NCI-H2196 treated with DMSO at 0.1 percent for 48 hours (cell line): ENCODE measurements around the gene MIPEP.
"Not testable (repeated sequence)": the region's sequence is repeated elsewhere in the genome, so short reads cannot be mapped to it uniquely, and the experiment has no call there.

Experiments
- DNase-seq: peaks from one replicate; lab custom pipeline; 2025; ENCODE audit not compliant: unreplicated experiment; lab: John Stamatoyannopoulos, UW

MIPEP gene

DNA sequence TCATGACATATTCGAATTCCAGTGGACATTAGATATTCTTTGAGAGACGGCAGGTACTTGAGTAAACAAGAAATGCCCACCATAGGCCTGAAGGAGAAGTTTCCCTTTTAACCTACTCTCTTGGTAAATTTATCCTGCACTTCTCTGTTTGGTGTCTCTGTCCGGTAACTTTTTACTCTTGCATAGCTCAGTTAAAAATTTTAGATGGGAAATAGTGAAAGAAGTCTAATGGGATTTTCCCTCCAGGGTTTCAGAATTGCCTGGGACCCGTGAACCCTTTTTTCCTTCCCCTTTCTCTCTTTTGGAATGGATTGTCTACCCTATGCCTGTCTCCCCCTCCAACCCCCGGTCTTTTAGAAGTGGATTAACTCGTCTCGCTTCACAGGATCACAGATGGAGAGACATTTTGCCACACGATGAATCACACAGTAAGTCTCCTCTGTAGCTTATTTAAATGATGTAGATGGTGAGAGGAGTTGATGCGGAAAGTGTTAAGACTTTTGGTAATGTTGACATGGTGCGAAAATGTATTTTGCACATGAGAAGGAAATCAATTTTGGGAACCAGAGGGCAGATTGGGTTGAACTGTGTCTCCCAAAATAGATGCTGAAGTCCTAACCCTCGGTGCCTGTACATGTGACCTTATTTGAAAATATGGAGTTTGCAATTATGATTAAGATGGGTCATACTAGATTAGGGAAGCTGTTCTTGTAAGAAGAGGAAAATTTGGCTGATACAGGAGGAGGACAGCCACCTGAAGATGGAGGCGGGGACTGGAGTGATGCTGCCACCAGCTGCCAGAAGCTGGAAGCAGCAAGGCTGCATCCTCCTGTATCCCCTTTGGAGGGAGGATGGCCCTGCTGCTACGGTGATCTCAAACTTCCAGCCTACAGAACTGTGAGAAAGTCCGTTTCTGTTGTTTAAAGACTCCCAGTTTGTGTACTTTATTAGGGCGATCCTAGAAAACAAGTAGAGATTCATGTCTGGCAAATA is 711 bp upstream of the MIPEP start:
- DNase-seq, result no peak

DNA sequence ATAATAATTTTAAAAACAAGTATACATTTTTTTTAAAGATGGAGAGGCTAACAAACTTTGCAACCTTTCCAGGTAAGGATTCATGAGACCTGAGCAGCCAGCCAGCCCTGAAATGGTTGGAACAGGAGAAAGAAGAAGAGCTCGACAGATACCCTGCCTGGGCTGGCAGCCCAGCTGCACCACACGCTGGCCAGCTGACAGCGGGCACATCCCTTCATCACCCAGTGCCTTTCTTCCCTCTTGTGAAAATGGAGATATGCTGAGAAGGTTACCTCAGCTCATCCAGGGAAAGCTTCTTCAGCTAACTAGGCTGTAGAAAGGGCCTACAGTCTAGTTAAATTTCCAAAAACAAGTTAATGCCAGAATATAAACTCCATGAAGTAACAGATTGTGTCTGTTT is 4.8 kb downstream of the MIPEP start:
- DNase-seq, result not testable (repeated sequence)

DNA sequence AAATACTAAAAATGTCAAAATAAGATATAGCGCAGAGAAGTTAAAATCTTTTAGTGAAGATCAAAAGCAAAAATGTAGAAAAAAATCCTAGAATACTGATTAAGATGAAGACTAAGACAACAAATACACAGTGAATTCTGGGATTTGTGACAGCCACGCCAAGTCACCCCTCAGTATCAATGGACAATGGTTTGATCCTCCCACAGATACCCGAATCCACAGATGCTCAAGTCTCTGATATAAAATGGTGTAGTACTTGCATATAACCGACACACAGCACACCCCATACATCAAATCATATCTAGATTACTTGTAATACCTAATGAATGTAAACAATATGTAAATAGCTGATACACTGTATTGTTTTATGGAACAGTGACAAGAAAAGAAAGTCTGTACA is 5.9 kb downstream of the MIPEP start:
- DNase-seq, result no peak

DNA sequence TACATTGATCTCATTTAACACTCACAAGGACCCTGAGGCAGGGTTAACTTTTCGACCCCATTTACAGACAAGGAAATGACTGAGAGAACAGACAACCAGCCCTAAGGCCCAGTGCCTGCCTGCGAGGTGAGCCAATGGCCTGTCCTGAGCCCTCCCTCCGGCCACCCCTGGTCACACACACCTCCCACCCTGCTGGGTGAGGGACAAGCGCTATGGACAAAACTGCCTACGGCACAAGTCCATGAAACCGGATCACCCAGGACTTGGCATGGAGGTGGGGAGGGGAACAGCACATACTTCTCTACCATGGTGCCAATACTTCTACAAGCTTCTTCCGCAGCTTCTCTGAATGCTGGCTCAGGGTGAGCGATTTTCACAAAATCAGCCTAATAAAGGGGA is 7.8 kb downstream of the MIPEP start:
- DNase-seq, result not testable (repeated sequence)

DNA sequence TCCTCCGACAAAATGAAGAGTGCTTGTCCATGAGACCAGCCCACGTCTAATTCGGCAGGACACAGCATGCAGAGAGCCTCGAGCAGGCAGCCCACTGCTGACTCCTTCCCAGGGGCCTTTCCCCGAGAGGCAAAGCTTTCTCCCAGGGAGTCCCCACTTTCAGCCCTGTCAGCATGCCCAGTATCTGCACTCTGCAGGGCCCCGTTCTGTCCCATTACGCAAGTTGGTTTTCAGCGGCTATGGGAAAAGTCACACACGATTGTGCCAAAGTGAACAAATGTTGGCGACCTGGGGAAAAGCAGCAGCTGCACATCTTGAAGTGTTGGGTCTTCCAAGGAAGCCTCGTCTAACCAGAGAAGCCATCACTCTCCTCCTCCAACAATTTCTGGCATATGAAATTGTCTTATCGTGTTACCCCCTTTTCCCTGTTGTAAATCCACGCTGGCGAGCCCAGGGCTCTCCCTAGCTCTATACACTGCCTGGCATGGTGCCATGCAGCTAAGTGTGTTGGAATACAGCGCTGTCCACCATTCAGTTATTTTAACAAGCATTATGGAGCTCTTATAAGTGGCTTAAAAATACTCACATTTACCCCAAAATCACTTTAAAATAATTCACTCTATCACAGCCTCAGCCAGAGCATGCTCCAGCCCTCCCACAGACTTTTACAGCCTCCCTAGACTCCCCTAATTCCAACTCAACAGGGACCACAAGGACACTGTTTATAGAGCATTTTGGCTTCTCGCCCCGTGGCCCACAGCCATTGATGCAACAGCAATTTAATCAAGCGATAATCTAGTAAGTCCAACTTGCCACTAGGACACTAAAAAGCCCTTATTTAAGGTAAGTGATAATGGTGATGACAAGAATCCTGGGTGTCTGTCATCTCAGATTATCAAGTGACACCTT is 8.5 kb downstream of the MIPEP start:
- DNase-seq, result not testable (repeated sequence)

DNA sequence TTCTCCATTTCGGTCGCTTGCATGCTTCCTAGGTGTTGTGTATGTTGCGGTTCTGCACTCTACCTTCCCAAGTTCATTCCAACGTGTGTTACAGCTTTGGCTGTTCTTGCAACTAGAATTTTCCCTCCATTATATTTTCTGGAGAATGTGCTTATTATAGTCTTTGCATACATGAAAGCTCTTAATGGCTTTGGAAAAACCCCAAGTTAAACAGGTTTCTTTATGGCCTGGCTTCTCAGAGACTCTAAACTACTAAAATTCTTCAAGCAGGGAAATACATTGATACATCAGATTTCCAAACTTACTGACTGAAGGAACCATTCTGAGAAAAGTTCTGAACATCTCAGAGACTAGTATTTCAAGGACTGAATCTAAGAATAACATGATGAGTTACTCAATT is 11.9 kb downstream of the MIPEP start:
- no peak for DNase-seq

DNA sequence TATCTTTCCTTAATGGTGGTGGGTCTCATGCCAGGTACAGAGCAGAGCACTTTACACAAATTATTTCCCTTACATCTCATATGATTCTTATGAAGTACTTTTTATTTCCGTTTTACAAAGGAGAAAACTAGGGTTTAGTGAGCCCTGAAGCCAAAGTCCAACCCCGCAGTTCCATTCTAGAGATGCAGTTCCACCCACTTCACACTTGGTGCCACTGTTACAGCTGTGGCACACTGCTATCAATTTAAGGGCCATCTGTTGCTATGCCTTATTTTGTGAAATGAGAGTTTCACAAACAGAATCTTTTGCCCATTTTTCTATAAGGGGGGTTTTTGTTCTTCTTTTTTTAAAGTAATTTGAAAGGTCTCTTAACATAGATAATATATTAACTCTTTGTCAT is 12.9 kb downstream of the MIPEP start:
- no peak for DNase-seq

DNA sequence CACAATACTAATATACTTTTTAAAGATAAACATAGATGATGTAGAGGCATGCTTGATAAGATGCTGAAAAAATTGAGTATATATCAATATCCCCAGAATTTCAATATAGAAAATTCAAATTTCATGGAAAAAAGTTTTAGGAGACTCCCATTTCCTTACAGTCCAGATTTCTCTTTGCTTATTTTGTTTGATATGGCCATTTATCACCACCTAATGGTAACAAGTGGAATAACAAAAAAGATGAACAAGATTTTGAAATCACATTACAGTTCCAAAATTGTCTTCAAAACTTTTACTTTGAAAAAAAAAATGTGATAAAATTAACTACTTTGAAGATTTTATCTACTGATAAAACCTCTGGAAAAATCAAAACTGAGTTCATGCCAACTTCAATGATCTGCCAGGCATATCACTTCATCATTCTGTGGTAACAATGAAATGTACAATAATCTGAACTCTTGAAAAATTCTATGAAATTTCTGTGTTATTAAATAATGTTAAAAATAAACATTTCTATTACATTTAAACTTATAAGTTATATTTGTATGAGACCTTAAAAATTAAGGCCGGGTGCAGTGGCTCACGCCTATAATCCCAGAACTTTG is 17.5 kb downstream of the MIPEP start:
- DNase-seq, result no peak

DNA sequence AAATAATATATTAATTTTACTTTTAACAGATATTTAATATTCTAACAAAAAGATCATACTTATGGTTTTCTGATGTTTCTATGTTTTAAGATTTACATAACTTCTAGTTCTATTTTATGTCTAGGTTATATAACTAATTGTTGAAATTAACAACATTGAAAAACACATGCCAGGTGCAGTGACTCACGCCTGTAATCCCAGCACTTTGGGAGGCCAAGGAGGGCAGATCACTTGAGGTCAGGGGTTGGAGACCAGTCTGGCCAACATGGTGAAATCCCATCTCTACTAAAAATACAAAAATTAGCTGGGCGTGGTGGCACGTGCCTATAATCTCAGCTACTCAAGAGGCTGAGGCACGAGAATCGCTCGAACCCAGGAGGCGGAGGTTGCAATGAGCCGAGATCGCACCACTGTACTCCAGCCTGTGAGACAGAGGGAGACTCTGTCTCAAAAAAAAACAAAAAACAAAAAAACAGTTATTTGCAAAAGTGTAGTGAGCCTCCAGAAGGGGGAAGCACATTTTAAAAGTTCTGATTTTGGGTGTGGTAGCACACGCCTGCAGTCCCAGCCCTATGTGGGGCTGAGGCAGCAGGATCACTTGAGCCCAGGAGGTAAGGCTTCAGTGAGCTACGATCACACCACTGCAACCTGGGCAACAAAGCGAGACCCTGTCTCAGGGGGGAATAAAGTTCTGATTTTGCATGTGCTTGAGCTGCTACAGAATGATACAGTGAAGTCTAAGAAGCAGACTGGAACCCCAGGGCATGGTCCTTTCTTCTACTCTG is 18.7 kb downstream of the MIPEP start:
- DNase-seq, result no peak

DNA sequence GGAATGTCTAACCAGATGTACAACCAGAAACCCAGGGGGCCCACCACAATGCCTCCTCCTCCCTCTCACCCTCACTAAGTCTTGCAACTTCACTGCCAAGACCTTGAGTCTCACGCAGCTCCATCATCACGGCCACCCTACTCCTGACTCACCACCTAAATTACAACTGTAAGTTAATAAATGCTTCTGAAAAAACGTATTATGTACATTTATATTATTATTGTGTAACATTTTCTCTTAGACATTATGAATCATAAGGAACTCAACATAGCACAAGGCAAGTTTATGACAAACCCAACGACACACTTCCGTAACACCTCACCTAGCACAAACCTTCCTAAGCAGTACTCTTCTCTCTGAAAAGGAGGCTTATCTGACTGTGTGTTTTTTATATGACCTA is 20.7 kb downstream of the MIPEP start:
- no peak for DNase-seq

DNA sequence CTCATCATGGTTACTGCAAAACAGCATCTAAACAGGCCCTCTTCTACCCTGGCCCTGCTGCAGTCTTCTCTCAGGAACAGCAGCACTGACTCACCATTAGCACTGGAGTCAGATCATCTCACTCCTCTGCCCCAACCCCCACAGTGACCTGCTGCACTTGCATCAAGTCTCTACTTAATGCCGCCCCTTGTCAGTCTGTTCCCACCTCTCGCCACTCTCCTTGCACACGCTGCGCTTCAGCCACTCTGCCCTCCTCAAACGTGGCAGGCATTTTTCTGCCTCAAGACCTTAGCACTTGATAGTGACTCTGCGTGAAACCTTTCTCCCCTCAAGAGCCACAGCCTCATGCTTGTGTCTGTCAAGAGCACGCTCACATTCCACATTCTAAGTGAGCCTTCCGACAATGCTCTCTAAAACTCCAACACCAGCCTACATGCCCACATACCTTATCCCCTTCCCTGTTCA is 22.1 kb downstream of the MIPEP start:
- no peak for DNase-seq

DNA sequence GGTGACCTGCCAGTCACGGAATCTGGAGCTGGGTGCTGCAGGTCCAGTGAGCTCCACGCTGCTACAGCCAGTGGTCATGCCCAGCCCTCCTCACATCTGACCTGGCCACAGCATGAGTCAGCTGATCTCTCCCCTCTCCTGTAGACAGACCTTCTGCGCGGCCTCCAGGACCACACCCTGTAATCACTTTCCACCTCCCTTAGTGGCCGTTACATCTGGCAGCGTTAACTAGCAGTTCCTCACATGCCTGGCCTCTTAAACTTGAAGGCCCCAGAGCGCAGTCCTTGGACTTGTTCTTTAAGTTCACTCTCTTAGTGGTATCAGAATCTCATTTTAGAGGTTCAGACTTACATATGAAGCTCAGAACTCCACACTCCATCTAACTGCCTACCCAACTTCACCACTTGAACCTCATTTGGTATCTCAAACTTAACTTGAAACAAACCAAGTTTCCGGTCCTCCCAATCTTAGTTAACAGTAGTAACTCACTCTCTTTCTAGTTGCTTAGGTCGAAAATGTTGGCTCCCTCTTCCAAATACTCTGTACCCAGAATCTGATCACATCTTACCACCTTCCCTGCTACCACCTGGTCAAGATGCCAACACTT is 22.7 kb downstream of the MIPEP start:
- no peak for DNase-seq

DNA sequence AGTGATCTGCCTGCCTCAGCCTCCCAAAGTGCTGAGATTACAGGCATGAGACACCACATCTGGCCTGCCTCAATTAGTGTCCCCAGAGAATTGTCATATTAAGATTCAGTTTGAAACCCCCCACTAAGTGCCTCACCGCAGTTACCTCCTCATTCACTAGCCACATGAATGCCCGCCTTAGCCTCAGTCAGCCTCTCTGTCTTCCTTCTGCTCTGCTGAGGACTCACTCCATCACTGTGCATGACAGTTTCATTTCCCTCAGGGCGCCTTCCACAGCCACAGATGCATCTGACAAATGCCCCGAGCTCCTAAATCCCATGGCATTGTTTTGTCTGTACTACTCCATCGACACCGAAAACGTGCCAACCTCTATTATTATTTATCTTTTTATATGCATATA is 23.3 kb downstream of the MIPEP start:
- DNase-seq, result no peak

DNA sequence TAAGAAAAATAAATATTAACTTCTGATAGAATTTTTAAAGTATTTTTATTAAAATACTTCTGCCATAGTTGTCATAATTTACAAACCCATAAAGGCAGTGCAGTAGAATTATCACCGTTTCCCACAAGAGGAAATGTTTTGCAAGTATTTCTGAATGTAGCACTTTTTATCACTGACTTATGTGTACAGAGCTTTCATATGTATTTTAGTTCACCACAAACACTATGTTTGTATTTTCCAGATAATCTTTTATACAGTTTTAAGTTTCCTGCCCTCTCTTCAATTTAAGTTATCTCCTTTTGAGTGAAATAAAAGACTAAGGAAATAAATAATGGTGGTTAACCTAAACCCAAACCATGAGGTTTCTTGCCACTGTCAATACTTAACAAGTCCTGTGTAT is 24.2 kb downstream of the MIPEP start:
- DNase-seq, result no peak

DNA sequence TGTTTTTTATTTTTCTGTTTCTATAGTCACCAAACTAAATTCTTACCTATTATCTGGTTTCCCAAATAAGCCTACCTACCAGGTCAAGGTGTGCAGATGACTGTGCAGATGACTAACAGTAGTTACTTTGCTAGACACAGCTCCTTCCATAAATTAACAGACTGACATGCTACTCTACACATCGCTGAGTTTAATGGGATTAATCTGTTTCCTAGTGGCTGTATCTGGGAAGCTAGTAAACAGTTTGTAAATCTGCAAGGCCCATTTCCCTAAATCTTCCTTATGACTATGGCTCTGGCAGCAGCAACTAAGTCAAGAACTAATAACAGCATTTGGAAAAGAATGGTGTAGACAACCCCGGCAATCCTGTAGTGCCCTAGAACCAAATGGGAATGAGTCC is 27.9 kb downstream of the MIPEP start:
- DNase-seq, result no peak

DNA sequence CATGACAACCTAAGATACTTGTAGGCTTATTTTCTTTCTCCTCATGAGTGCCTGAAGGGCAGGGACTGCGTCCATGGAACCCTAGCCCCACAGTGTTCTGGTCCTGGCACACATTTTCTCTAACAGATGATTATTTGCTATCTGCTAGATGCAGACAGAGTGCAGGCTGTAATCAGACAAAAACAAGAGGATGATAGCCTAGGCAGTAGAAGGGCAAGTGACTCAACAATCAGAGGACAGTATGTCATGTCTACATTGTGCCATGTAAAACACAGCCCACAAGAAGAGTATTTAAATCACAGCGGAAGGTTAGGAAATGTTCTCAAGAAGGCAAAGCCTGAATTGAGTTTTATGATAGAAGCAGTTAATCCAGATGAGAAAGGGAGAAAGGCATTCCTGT is 29.3 kb downstream of the MIPEP start:
- no peak for DNase-seq

DNA sequence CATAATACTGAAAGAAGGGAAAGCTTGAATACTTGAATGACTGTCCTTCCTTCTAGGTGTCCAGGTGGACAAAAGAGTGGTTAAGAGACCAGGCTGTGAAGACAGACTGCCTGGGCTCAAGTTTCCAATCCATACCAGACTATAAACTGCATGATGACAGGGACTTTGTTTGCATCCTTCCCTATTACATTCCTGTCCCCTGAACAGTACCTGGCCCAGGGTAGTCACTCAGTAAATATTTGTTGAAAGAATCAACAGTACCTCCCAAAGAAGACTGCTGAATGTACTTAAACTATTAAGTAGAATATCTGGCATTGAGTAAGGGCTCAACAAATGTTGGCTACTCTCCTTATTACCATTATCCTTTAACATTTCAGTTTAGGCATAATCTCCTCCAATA is 29.7 kb downstream of the MIPEP start:
- DNase-seq, result no peak

DNA sequence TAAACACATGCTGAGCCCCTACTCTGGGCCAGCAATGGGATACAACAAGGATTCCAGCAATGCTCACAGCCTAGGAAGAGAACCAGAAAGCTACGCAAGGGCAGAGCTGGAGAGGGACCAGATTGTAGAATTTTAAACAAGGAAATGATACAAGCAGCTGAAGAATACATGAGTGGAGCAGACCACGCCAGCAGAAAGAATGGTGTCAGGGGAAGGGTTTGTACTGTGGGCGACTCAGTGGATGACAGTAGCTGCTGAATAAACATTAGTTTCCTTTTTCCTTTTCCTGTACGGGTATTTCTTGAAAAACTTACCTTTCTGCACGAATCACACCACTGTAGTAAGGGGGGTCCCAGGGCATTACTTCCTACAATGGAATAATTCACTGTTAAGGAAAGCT is 30.7 kb downstream of the MIPEP start:
- DNase-seq, result no peak

DNA sequence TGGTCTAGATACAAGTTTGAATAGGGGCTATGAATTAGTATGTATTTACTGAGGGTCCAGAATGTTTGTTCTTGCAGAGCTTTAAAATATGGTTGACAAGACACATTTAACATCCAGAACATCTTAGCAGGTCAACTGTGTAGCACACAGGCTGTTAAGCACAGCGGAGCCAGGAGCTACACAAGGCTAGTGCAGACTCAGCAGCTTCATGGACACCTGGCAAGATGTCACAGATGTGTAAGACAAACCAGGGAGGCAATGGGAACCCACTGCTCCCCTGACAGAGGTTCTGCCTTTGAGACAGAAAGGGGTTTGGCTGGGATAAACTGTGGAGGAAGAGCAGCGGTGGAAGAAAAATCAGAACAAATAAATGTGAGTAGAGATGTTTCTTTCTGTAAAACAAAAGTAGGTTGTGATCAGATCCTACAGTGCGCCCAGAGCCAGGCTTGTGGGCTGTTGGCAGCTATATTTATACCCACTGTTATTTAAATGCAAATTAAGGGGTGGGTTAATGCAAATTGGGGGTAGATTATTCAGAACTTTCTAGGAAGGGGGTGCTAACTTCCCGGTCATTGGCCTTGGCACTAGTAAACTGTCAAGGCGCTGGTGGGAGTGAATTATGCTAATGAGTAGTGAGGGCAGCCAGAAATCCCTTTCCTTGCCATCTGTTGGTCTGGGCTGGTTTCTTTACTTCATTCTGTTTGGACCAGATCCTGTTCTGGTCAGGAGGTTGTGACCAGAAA is 33.0 kb downstream of the MIPEP start:
- no peak for DNase-seq
